HT-29 (cell line): Measurements from ENCODE around the gene DCTN1. TPM values are rescaled to one million over a fixed set of nuclear protein-coding genes. Genes with fewer than 3 reads are reported as not detected.

Source experiments
- DNase-seq: peaks from one replicate; pipeline ENCODE4 v3.0.0-alpha.2; 2015; ENCODE audit warnings: low spot score
- total RNA-seq: library from RNA; depleted of rRNA; stranded (reverse); fragments of >200 nt; shearing (Covaris generic); gene quantifications from 2 replicates; pipeline ENCODE4 v1.2.3, GENCODE V29; 2014

The DCTN1 gene
- total RNA-seq, 1 experiment from 2014 or later: 52.5 TPM

GRCh38 chr2:74414441-74414840 lies 34.3 kb upstream of the DCTN1 start:
- no peak for DNase-seq

GRCh38 chr2:74413001-74413698 lies 33.0 kb upstream of the DCTN1 start:
- no peak for DNase-seq

DNA sequence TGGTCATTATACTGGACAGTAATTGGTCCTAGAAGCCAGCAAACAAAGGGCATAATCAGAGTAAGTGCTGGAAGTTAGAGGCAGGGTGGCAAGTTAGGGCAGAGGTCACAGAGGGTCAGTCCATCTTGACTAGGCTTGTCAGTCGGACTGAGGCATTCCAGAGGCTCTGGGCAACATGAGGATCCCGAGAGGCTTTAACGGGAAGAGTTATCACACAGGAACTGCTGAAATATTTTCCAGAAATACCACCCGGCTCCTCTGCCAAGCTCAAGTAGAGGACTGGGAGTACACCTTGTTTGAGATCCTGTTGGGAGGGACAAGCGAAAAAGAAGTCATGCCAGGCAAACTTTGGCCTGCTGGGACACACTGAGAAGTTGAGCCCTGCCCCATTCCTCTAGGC lies 27.6 kb upstream of the DCTN1 start:
- DNase-seq: no peak

DNA sequence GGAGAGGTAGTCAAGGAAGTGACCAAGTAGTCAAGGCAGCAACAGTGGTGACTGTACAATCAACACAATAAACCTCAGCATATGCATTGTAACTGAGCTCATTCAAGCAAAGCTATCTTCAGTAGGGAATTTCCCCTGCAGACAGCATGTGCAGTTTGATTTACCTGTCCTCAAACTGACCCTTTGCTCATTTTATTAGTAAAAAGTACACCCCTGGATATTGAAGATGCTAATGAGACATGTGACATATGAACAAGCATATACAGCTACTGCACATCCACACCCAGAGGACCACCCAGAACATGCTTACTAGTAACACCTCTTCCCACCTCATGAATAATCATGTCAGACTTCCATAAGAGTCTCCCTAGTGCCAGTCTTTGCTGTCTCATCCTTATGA lies 25.9 kb upstream of the DCTN1 start:
- no peak for DNase-seq

- DNase-seq: no peak
Observed at GRCh38 chr2:74401891-74402290, 21.8 kb upstream of the DCTN1 start.

DNA sequence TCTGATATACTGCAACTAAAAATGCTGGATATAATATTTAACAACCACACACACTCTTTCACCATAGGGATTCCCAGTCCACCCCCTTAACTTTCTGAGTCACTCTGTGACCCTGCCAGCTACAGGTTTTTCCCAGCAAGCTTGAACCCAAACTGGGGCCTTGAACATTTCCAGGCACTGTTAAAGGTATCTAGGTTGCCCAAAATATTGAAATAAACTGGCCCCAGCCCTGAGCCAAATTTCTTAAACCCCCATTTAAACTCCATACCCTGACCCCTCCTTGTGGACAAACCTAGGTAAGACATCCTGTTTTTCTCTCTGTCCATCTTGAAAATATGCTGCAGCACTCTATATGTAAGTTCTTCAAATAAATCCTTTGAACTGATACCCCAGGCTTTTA lies 19.7 kb upstream of the DCTN1 start:
- DNase-seq: peak; percentile 23

DNA sequence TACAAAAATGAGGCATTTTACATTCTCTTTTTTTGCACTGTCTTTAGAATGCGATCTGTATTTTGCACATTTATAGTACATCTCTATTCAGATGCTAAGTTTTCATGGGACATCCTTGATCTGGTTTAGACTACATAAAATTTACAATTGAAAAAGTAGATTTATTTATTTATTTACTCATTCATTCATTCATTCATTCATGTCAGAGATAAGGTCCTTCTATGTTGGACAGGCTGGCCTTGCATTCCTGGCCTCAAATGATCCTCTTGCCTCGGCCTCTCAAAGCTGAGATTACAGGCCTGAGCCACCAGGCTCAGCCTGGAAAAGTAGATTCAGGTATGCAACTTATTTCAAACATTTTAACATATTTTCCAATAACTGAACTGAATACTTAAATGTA lies 16.0 kb upstream of the DCTN1 start:
- no peak for DNase-seq

- no peak for DNase-seq
Observed at GRCh38 chr2:74393525-74393924, 13.4 kb upstream of the DCTN1 start.

DNA sequence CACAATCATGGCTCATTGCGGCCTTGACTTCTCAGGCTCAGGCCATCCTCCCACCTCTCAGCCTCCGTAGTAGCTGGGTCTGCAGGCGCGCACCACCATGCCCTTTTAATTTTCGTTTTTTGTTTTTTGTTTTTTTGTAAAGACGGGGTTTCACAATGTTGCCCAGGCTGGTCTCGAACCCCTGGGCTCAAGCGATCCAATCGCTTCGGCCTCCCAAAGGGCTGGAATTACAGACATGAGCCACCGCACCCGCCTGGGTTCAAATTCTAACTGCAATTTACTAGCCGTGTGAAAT lies 12.3 kb upstream of the DCTN1 start:
- no peak for DNase-seq

DNA sequence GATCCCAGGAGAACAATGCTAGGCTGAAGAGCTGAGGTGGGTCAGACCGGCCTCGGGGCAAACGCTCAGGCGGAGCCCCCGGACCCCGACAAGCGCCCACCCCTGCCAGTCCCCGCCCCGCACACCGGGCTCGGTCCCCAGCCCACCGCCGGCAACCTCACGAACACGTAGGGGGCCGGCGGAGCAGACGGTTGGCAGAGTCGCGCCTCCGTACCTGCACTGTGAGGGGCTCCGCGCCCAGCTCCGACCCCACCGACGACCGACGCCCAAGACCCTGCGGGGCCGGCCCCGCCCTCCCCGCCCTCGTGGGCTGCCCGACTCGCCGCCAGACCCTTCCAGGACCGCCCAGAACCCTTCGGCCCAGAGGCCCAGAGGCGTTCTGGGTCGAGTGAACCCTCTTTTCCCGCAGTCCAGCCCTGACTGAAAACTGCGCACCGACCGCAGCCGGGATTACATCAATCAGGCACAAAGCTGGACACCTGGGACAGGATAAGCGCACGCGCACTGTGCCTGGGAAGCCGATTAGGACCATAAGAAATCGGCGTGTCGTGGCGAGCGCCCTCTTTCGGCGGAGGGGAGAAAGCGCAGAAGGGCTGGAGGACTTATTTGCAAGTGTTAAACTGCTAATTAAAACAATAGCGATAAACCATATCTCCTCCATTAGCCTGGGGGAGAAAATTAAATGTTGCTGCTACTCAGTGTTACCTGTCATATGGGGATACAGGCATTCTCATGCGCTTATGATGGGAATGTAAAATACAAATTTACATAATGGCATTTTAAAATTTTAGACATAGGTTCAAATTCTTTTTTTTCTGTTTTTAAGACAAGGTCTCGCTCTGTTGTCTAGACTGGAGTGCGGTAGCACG lies 11.7 kb upstream of the DCTN1 start:
- DNase-seq: peak; percentile 94

GRCh38 chr2:74391209-74391579 lies 11.1 kb upstream of the DCTN1 start:
- peak; percentile 32 for DNase-seq

DNA sequence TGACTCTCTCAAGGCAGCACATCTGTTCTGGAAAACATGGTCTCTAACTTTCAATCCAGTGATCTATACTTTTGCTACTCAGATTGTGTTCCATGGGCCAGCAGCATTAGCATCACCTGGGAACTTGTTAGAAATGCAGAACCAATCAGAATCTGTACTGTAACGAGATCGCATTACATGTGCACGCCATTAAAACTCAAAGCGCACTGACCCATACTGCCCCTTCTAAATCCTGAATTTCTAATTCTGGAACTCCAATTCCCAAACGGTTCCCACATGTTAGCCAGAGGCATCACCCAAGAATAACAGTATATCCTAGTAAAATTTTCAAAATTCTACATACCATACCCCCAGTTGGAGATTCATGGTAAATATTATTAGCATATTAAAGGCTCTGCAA lies 10.5 kb upstream of the DCTN1 start:
- no peak for DNase-seq

GRCh38 chr2:74387346-74387745 lies 7.2 kb upstream of the DCTN1 start:
- DNase-seq: no peak

DNA sequence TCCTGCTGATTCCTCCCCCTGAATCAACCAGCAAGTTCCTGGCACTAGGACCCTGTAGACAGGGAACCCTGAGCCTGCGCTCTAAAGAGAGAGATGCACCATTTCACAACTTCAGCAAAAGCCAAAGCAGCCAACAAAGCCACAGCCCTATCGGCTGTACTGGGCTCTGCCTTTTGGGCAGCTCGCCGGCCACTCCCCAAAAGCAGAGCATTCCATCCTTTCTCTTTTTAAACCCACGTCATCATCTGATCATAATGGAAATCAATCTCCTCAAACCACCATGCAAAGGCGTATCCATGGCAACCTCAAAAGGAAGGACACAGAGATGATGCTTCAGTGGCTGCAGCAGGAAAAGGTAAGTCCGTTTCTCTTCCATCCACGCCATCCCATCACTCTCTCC lies 5.3 kb upstream of the DCTN1 start:
- no peak for DNase-seq

DNA sequence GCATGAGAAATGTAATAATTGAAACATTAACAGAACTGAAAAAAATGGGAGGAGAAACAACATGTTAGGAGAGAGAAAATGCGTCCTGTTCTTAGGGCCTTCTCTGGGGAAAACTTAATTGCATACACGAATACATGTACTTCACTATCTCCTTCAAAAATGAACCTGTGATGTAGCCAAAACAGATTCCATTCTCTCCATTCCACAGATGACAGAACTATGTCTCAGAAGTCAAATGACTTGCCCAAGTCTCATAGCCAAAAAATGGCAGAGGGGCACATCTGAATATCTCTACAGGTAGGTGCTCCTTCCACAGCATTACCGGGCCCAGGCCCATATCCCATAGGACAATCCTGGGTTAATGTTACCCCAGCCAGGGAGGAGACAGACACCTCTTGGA lies 3.9 kb upstream of the DCTN1 start:
- DNase-seq: no peak

DNA sequence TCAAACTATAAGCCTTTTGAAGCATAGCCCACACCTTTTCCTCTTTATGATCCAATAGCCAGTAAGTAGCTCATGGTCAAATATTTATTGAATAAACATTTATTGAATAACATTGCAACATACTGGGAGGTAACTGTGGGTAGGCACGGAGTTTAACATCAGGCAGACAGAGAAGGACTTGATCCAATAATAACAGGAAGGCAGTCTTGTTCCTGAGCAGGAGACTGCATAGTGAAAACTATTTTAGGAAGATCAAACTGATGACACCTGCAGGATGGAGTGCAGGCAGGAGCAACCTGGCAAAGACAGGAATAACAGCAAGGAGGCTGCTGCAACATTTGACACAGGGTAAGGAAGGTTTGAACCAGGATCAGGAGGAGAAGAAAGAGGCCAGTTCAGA lies 3.1 kb upstream of the DCTN1 start:
- no peak for DNase-seq

GRCh38 chr2:74381751-74382150 lies 1.6 kb upstream of the DCTN1 start:
- no peak for DNase-seq

GRCh38 chr2:74378007-74378406 lies 2.1 kb downstream of the DCTN1 start:
- no peak for DNase-seq

DNA sequence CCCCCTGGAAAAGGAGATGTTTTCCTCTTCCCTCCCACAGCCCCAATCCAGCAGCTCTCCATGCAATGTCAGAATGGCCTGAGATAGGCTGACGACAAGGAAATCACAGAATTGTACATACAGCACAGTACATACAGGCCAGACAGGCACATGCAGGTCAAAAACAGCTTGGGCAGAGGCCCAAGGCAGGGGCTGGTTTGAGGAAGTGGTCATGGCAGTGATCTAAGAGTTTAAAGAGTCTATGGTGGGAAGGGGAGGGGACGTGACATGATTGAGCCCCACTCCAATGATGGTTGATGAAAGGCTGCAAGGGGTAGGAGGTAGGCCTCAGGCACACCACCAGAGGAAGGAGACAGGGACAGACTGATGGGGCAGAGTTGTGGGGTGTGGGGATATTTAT lies 4.3 kb downstream of the DCTN1 start:
- DNase-seq: no peak

DNA sequence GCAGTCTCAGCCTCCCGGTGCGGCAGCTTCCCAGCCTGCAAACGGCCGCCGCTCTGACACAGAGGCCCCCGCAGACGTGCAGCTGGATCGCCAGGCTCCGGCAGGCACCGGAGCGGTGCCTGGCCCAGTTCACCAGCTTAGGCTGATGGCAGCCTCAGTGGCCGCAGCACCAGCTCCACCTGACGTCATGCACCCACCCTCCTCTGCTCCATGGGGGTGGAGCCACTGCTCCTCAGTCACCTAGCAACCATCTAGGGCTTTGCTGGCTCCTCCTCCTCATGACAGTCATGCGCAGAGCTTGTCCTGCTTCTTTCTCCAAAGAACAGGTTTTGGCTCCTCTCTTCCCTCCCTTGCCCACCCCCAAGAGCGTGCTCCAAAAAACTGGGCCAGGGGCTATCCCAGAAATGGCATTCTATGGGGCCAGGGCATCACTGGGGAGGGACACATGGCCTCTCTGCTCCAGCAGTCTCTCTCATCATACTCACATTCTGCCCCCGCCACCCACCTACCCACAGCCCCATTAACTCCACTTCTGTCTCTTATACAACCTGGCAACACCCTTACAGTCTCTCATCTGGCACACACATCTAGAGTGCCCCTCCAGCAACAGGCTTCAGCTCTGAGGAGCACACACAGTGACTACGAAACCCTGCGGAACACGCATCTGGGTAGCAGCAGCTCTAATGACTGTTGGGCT lies 5.5 kb downstream of the DCTN1 start:
- peak; percentile 9 for DNase-seq

DNA sequence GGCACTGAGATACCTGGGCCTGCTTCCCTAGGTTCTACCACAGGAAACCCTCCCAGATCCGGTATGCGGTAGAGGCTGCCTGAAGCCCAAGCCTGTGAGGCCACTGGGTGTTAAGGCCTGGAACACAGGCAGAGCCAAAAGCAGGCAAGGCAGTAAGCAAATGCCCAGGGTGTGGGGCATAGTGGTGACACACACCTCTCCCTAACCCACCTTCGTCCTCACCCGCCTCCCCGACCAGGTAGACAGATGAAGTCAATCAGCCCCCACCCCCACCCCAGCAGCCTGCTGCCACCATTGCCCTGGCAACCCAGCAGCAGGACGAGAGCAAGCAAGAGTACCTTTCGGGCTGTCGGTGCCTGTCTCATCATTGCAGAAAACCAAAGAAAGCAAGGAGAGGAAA lies 6.1 kb downstream of the DCTN1 start:
- DNase-seq: no peak

- no peak for DNase-seq
Observed at GRCh38 chr2:74373221-74373676, 6.9 kb downstream of the DCTN1 start.

DNA sequence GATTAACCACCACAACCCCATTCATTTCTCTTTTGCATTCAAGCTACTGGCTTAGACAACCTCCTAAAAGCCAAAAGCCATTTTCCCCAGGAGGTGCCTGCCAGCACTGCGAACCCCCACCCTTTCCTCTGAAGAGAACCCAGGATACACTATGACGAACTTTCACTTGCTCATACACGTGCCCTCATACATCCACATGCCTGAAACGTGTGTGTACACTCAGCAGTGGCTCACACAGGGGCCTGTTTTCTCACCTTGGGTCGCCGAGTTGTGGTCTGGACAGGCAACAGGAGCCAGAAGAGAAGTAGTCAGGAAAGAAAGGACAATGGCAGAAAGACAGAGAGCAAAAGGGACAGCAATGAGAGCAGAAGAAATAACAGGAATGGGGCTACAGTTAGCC lies 7.4 kb downstream of the DCTN1 start:
- DNase-seq: no peak
